ENCODE data around the gene C12orf54. TPM values are rescaled to one million over a fixed set of nuclear protein-coding genes. Genes with fewer than 3 reads are reported as not detected.

The C12orf54 gene
- total and polyA plus RNA-seq, 2 experiments from 2014 or later, result 0.34 TPM; not detected in 1

DNA sequence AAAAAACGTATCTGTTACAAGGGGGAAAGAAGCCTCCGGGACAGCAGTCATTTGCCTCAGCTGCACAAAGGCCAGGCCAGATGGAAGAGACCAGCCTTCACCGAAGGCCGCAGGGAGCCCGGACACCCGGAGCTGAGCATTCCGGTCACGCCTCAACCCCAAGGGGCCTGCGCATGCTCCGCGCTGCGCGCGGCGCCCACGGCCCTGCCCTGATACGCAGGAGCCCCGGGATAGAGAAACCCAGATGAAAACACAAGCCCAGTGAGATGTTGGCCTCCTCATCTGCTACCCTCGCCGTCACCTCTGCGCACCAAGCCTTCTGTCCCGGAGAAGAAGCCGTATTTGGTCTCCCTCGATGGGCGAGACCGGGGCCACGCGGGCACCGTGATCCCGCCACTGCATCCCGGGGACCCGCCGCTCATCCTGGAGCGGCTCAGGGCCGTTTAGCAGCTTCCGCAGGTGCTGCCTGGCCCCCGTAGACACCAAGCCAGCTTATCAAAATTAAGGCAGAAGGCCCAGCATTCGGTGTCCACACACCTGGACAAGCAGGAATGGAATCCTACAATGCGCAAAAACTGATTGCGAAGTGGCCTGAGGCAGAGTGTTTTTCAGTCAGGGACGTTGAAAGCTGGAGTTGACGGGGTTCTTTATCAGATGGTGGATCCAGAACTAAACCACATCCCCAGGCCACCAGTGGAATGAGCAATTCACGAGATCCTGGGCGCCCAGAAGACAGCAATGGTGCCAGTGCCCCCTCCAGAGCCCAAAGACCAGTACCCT is 45.8 kb downstream of the C12orf54 start:
- DNase-seq (ENCODE audit: low spot score), result no peak
- H3K4me3 ChIP-seq, result no peak overlapping the region
- no peaks in the 10 kb centered on the region for H4K20me1 ChIP-seq (ENCODE audit: insufficient read depth, poor library complexity, severe bottlenecking)
- H3K27ac ChIP-seq, result no peak overlapping the region
- no peaks in the 10 kb centered on the region for H3K79me2 ChIP-seq
- no peaks in the 10 kb centered on the region for H3K9me2 ChIP-seq (replicated peaks; ENCODE audit: insufficient read depth)
- H3K27me3 ChIP-seq, result no peaks in the 10 kb centered on the region
- H3K36me3 ChIP-seq (replicated peaks; ENCODE audit: insufficient read depth, low read depth), result no peaks in the 10 kb centered on the region
- H3K9me3 ChIP-seq (ENCODE audit: low read depth), result no peaks in the 10 kb centered on the region
- no peak for TF ChIP-seq EZH2phosphoT487 (IDR thresholded peaks at IDR 0.05; ENCODE audit: low read depth, severe bottlenecking, unreplicated experiment)
- TF ChIP-seq, protein P1, sequence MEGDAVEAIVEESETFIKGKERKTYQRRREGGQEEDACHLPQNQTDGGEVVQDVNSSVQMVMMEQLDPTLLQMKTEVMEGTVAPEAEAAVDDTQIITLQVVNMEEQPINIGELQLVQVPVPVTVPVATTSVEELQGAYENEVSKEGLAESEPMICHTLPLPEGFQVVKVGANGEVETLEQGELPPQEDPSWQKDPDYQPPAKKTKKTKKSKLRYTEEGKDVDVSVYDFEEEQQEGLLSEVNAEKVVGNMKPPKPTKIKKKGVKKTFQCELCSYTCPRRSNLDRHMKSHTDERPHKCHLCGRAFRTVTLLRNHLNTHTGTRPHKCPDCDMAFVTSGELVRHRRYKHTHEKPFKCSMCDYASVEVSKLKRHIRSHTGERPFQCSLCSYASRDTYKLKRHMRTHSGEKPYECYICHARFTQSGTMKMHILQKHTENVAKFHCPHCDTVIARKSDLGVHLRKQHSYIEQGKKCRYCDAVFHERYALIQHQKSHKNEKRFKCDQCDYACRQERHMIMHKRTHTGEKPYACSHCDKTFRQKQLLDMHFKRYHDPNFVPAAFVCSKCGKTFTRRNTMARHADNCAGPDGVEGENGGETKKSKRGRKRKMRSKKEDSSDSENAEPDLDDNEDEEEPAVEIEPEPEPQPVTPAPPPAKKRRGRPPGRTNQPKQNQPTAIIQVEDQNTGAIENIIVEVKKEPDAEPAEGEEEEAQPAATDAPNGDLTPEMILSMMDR (IDR thresholded peaks at IDR 0.05; ENCODE audit: poor library complexity), result no peak
- no peak for TF ChIP-seq EZH2 (IDR thresholded peaks at IDR 0.05; ENCODE audit: borderline replicate concordance)
- no peak overlapping the region for H3K4me2 ChIP-seq
- WGBS (ENCODE audit: low lambda C conversion rate, missing lambda C conversion rate), result 95% methylated on average over 42 of the region's 44 CpGs
- H2AFZ ChIP-seq, result no peak overlapping the region
- no peaks in the 10 kb centered on the region for H3K4me1 ChIP-seq (ENCODE audit: insufficient read depth)

DNA sequence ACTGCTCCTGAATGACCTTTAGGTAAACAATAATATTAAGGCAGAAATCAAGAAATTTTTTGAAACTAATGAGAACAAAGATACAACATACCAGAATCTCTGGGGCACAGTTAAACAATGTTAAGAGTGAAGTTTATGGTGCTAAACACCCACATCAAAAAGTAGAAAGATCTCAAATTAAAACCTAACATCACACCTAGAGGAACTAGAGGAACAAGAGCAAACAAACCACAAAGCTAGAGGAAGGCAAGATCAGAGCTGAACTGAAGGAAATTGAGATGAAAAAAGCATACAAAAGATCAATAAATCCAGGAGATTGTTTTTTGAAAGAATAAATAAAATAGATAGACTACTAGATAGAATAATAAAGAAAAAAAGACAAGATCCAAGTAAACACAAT is 50.3 kb downstream of the C12orf54 start:
- TF ChIP-seq EZH2phosphoT487 (IDR thresholded peaks at IDR 0.05; ENCODE audit: low read depth, severe bottlenecking, unreplicated experiment) (no peak), EZH2 (IDR thresholded peaks at IDR 0.05; ENCODE audit: borderline replicate concordance) (no peak)
- TF ChIP-seq, protein P1 (IDR thresholded peaks at IDR 0.05; ENCODE audit: poor library complexity), result no peak
- no peak for DNase-seq (ENCODE audit: low spot score)
- Histone ChIP-seq H4K20me1 (ENCODE audit: insufficient read depth, poor library complexity, severe bottlenecking) (no peaks in the 10 kb centered on the region), H3K9me2 (replicated peaks; ENCODE audit: insufficient read depth) (no peaks in the 10 kb centered on the region), H2AFZ (no peak overlapping the region), H3K4me2 (no peak overlapping the region), H3K9me3 (ENCODE audit: low read depth) (no peaks in the 10 kb centered on the region), H3K27ac (no peak overlapping the region), H3K79me2 (no peaks in the 10 kb centered on the region), H3K4me3 (no peak overlapping the region), H3K27me3 (no peaks in the 10 kb centered on the region), H3K36me3 (replicated peaks; ENCODE audit: insufficient read depth, low read depth) (no peaks in the 10 kb centered on the region), H3K4me1 (ENCODE audit: insufficient read depth) (no peaks in the 10 kb centered on the region)

DNA sequence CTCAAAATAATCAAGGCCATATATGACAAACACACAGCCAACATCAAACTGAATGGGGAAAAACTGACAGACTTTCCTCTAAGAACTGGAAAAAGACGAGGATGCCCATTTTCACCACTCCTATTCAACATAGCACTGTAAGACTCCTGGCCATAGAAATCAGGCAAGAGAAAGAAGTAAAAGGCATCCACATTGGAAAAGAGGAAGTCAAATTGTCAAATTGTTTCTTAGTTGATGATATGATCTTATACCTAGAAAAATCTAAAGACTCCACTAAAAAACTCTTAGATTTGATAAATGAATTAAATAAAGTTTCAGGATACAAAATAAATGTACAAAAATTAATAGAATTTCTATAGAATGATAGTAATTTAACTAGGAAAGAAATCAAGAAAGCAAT is 54.3 kb downstream of the C12orf54 start:
- Histone ChIP-seq H3K79me2 (no peaks in the 10 kb centered on the region), H3K4me1 (ENCODE audit: insufficient read depth) (no peaks in the 10 kb centered on the region), H2AFZ (no peak overlapping the region), H4K20me1 (ENCODE audit: insufficient read depth, poor library complexity, severe bottlenecking) (no peaks in the 10 kb centered on the region), H3K9me2 (replicated peaks; ENCODE audit: insufficient read depth) (no peaks in the 10 kb centered on the region), H3K27me3 (no peaks in the 10 kb centered on the region), H3K9me3 (ENCODE audit: low read depth) (no peaks in the 10 kb centered on the region), H3K4me3 (no peak overlapping the region), H3K27ac (no peak overlapping the region), H3K36me3 (replicated peaks; ENCODE audit: insufficient read depth, low read depth) (no peaks in the 10 kb centered on the region), H3K4me2 (no peak overlapping the region)
- TF ChIP-seq EZH2 (IDR thresholded peaks at IDR 0.05; ENCODE audit: borderline replicate concordance) (no peak), EZH2phosphoT487 (IDR thresholded peaks at IDR 0.05; ENCODE audit: low read depth, severe bottlenecking, unreplicated experiment) (no peak)
- TF ChIP-seq, protein P1 (IDR thresholded peaks at IDR 0.05; ENCODE audit: poor library complexity), result no peak
- no peak for DNase-seq (ENCODE audit: low spot score)
- WGBS (ENCODE audit: low lambda C conversion rate, missing lambda C conversion rate), result 93% methylated on average over 1 of the region's 1 CpG
